ENCODE data around the gene ABCA2. TPM values are rescaled to one million over a fixed set of nuclear protein-coding genes. Genes with fewer than 3 reads are reported as not detected.
A peak's percentile ranks its signal among the peaks of the same experiment; 100 is the strongest.

ABCA2 gene
- total RNA-seq, 1 experiment from 2014 or later: 19.2 TPM

GRCh38 chr9:136988872-136989271, 39.2 kb downstream of the ABCA2 start:
- POLR2A ChIA-PET: no interaction called here
- H3K27ac Mint-ChIP-seq: no peak overlapping the region
- ATAC-seq: no peak
- H3K36me3 Mint-ChIP-seq: no peaks in the 10 kb centered on the region
- H3K27me3 Mint-ChIP-seq (ENCODE audit: low read depth): peaks cover 51% of the 10 kb centered on the region
- H3K4me1 Mint-ChIP-seq: no peaks in the 10 kb centered on the region; the same call in 1 of the 2 replicates
- no peak overlapping the region for H3K4me3 Mint-ChIP-seq
- no peak for DNase-seq (ENCODE audit: low spot score)
- CTCF ChIA-PET: interaction anchor here (0.5 to 1.9 kb wide), 6 partner anchors 11 to 147 kb away, joined by 3 to 7 read pairs (median 4); partner anchors contain the start of gene AJM1
- no peak for TF ChIP-seq NR2C2 (CRISPR knock-in tag; IDR thresholded peaks at IDR 0.05)
- no peak for TF ChIP-seq SOX15 (CRISPR knock-in tag; IDR thresholded peaks at IDR 0.05)
- no peak for TF ChIP-seq FOXP4 (CRISPR knock-in tag; IDR thresholded peaks at IDR 0.05)
- no peak for TF ChIP-seq GABPB1 (CRISPR knock-in tag; IDR thresholded peaks at IDR 0.05)
- no peak for TF ChIP-seq OVOL2 (CRISPR knock-in tag; IDR thresholded peaks at IDR 0.05; ENCODE audit: borderline replicate concordance)
- no peak for TF ChIP-seq CREB1 (CRISPR knock-in tag; IDR thresholded peaks at IDR 0.05)
- TF ChIP-seq HMGXB4 (CRISPR knock-in tag; IDR thresholded peaks at IDR 0.05): no peak
- no peak for TF ChIP-seq RELA (CRISPR knock-in tag; IDR thresholded peaks at IDR 0.05; ENCODE audit: borderline replicate concordance)
- no peak for TF ChIP-seq ZNF396 (CRISPR knock-in tag; IDR thresholded peaks at IDR 0.05; ENCODE audit: borderline replicate concordance)
- TF ChIP-seq RORB (CRISPR knock-in tag; IDR thresholded peaks at IDR 0.05): no peak
- H3K9me3 Mint-ChIP-seq: peaks cover 9% of the 10 kb centered on the region

GRCh38 chr9:136985853-136986252, 42.2 kb downstream of the ABCA2 start:
- DNase-seq (ENCODE audit: low spot score) (peak; percentile 53), ATAC-seq (peak; percentile 13; the same call in 1 of the 2 replicates)
- Mint-ChIP-seq H3K4me3 (peak overlapping the region; percentile 47; the same call in 1 of the 2 replicates), H3K4me1 (no peaks in the 10 kb centered on the region), H3K9me3 (peaks cover 8% of the 10 kb centered on the region), H3K27me3 (ENCODE audit: low read depth) (peaks cover 46% of the 10 kb centered on the region), H3K36me3 (no peaks in the 10 kb centered on the region), H3K27ac (no peak overlapping the region)
- POLR2A ChIA-PET: no interaction called here
- CTCF ChIA-PET: interaction anchor here (0.6 to 3.2 kb wide), 8 partner anchors 10 to 476 kb away, joined by 3 to 24 read pairs (median 5); partner anchors contain the start of gene CLIC3
- TF ChIP-seq SMAD3 (CRISPR knock-in tag; IDR thresholded peaks at IDR 0.05; ENCODE audit: borderline replicate concordance) (no peak), ZNF671 (CRISPR knock-in tag; IDR thresholded peaks at IDR 0.05) (no peak), ZSCAN18 (CRISPR knock-in tag; IDR thresholded peaks at IDR 0.05) (no peak), RORB (CRISPR knock-in tag; IDR thresholded peaks at IDR 0.05) (no peak)

- DNase-seq (ENCODE audit: low spot score) (no peak), ATAC-seq (peak; percentile 41)
- ChIA-PET CTCF (interaction anchor here (0.6 to 3.2 kb wide), 14 partner anchors 10 to 476 kb away, joined by 3 to 24 read pairs (median 4); partner anchors contain the start of gene CLIC3), POLR2A (interaction anchor here (0.6 to 1.2 kb wide), 2 partner anchors 37 to 104 kb away, joined by 3 to 5 read pairs; no protein-coding TSS in a partner anchor)
- no peaks in the 10 kb centered on the region for H3K4me1 Mint-ChIP-seq
- H3K27ac Mint-ChIP-seq: no peak overlapping the region
- peaks cover 38% of the 10 kb centered on the region for H3K27me3 Mint-ChIP-seq (ENCODE audit: low read depth)
- H3K4me3 Mint-ChIP-seq: peak overlapping the region; percentile 49
- no peaks in the 10 kb centered on the region for H3K36me3 Mint-ChIP-seq
- H3K9me3 Mint-ChIP-seq: 0 out of 2 replicates have a peak, but pooled peaks cover under 1% of the 10 kb centered on the region
- TF ChIP-seq SP1 (CRISPR knock-in tag; conservative IDR thresholded peaks at IDR 0.05) (0 out of 2 replicates have a peak, but pooled peaks have one; percentile 22), ZNF425 (CRISPR knock-in tag; conservative IDR thresholded peaks at IDR 0.05) (no peak), NFE2L1 (CRISPR knock-in tag; IDR thresholded peaks at IDR 0.05) (no peak), ZSCAN18 (CRISPR knock-in tag; IDR thresholded peaks at IDR 0.05) (no peak), ETV6 (CRISPR knock-in tag; IDR thresholded peaks at IDR 0.05) (no peak)
Observed at GRCh38 chr9:136985027-136985602, 42.9 kb downstream of the ABCA2 start.
